Activated naive CD4-positive, alpha-beta T cell treated with anti-CD3 and anti-CD28 coated beads, Interleukin-2, amount 50 U/mL, for 72 hours (primary cell): ENCODE data around the gene AHCYL1. TPM values are rescaled to one million over a fixed set of nuclear protein-coding genes. Genes with fewer than 3 reads are reported as not detected.
"Not testable (repeated sequence)": the region's sequence is repeated elsewhere in the genome, so short reads cannot be mapped to it uniquely, and the experiment has no call there.

Experiments
- ATAC-seq, 2 donors: fragments of 150-1000 bp; cut with Tn5 transposase; 2 replicates each; pipeline ENCODE4 v1.10.0; 2021; ENCODE audit warnings: mild to moderate bottlenecking in 2 of 2, moderate library complexity in 2 of 2
- DNase-seq, 2 donors: peaks; one replicate each; pipeline ENCODE4 v3.0.0; 2021 to 2022; ENCODE audit warnings: low spot score in 2 of 2
- H3K27ac Mint-ChIP-seq, 2 donors: one replicate each; pipeline ENCODE4 v1.8.0; 2022; ENCODE audit warnings: mild to moderate bottlenecking in 2 of 2, mixed read lengths in 2 of 2
- H3K36me3 Mint-ChIP-seq, 2 donors: one replicate each; pipeline ENCODE4 v1.8.0; 2022; ENCODE audit warnings: mixed read lengths in 2 of 2
- H3K9me3 Mint-ChIP-seq, 2 donors: one replicate each; pipeline ENCODE4 v1.8.0; 2022; ENCODE audit warnings: mixed read lengths in 2 of 2
- total RNA-seq, 2 donors: library from RNA; stranded (reverse); gene quantifications; one replicate each; pipeline ENCODE4 v1.2.3, GENCODE V29; 2022

Gene AHCYL1
- total RNA-seq, 2 donors from 2014 or later = 78.8 to 112 TPM

DNA sequence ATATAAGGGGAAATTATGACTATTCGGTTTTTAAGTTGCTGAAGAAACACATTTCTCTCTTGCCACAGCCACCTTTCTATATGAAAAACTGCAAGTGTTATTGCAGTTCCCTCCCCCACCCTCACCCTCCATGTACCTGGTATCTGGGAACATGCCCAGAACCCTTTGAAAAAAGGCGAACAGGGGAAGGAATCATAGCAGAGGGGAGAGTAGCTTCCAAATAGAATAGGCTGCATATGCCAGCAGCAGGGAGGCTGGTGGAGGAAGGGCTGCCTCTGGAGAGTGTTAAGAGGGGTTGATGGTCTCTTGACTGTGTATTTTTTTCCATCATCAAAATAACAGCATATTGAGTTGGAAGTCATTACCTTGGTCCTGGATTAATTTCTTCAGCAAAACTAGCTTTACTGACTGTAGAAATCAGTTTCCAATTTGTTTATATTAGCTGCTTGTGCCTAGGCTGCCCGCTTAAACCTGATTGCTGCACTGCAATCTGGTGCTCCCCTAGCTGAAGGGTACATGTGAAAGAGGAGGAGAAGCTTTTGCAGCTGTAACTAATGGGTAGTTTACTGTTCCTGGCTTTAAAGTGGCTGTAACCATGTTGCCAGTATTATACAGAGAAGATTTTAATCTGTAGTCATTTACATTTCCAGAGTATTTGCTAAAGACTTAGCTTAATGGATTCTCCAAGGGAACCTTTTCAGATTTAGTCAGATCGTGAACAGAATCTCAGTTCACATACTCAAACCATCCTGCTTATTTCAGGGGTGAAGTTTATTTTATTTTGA lies 22.7 kb downstream of the AHCYL1 start:
- no peak for ATAC-seq
- Mint-ChIP-seq H3K36me3 (peaks cover 8 to 14% of the 10 kb centered on the region in 2 donors), H3K9me3 (no peaks in the 10 kb centered on the region), H3K27ac (no peak overlapping the region)
- DNase-seq = no peak

DNA sequence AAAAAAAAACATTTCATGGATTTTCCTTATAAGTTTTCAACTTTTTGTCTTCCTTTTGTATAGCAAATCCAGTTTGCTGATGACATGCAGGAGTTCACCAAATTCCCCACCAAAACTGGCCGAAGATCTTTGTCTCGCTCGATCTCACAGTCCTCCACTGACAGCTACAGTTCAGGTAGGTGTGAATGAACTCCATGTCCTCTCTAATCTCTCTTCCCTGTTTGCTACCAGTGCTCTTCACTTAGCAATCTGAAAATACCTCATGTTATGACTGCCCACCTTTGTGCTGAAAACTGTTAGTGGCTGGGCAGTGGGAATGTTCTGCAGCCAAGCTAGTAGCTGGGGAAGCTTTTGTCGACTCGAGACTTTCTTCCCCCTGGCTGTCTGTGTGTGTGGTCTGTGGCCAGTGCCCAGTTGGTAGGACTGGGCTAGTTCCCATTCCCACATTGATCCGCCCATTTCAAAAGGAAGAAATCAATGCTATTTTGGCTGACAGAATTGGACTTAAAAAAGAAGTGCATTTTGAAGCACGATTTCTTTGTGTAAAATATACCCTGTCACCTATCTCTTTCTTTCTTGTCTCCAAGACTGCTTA lies 24.5 kb downstream of the AHCYL1 start:
- ATAC-seq (no peak), DNase-seq (no peak)
- peaks cover 8 to 18% of the 10 kb centered on the region in 2 donors for H3K36me3 Mint-ChIP-seq
- H3K27ac Mint-ChIP-seq = no peak overlapping the region
- H3K9me3 Mint-ChIP-seq = no peaks in the 10 kb centered on the region

- DNase-seq (no peak), ATAC-seq (peak; percentile 61 to 71)
- H3K36me3 Mint-ChIP-seq = peaks cover 13 to 17% of the 10 kb centered on the region in 2 donors
- H3K27ac Mint-ChIP-seq = peak overlapping the region in 1 of 2 donors; percentile 61
- no peaks in the 10 kb centered on the region for H3K9me3 Mint-ChIP-seq
Measured at GRCh38 chr1:110011527-110012041, 27.0 kb downstream of the AHCYL1 start.

- no peak overlapping the region for H3K27ac Mint-ChIP-seq
- peaks cover 13 to 21% of the 10 kb centered on the region in 2 donors for H3K36me3 Mint-ChIP-seq
- H3K9me3 Mint-ChIP-seq = no peaks in the 10 kb centered on the region
- DNase-seq = no peak
- no peak for ATAC-seq
Measured at GRCh38 chr1:110012100-110012780, 27.7 kb downstream of the AHCYL1 start.

DNA sequence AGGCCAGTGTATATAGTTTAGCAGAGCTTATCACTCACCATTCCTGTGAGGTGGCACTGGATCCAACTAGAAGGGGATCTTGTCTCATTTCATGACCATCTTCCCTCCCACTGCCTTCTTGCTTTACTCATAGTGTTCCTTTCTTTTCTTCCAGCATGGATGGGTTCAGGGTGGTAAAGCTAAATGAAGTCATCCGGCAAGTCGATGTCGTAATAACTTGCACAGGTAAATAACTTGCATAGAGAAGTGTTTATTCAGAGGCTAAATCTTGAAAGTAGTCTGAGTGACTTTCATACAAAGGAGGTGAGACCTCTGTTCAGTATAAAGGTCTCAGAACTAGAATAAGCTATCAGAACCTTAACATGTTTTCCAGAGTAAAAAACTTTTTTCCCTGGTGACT lies 33.2 kb downstream of the AHCYL1 start:
- DNase-seq (no peak), ATAC-seq (no peak)
- Mint-ChIP-seq H3K27ac (no peak overlapping the region), H3K36me3 (peaks cover 18 to 23% of the 10 kb centered on the region in 2 donors), H3K9me3 (no peaks in the 10 kb centered on the region)

GRCh38 chr1:110018396-110018795 lies 33.8 kb downstream of the AHCYL1 start:
- Mint-ChIP-seq H3K27ac (peak overlapping the region in 1 of 2 donors; percentile 69), H3K36me3 (peaks cover 16 to 23% of the 10 kb centered on the region in 2 donors), H3K9me3 (no peaks in the 10 kb centered on the region)
- ATAC-seq = no peak
- DNase-seq = no peak

GRCh38 chr1:110019770-110020169 lies 35.2 kb downstream of the AHCYL1 start:
- DNase-seq (no peak), ATAC-seq (no peak)
- H3K36me3 Mint-ChIP-seq = peaks cover 16 to 23% of the 10 kb centered on the region in 2 donors
- no peaks in the 10 kb centered on the region for H3K9me3 Mint-ChIP-seq
- H3K27ac Mint-ChIP-seq = no peak overlapping the region

DNA sequence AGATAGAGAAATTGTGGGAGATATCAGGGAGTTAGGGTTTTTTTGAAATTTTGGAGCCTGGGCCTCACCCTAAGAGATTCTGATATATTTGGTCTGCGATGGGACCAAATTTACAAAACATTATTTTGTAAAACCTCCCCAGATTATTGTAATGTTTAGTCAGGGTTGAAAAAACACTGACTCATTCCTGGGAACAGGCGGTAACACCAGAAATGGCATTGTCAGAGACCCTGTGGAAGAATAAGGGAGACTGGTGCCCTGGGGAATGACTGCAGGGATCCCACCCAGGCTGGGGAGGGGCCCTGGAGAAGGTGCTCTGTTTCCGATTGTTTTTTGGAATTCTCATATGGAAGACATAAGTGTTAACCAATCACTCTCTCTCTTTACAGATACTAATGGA lies 36.7 kb downstream of the AHCYL1 start:
- Mint-ChIP-seq H3K36me3 (peaks cover 16 to 17% of the 10 kb centered on the region in 2 donors), H3K9me3 (no peaks in the 10 kb centered on the region), H3K27ac (peak overlapping the region in 1 of 2 donors; percentile 63)
- no peak for DNase-seq
- no peak for ATAC-seq

DNA sequence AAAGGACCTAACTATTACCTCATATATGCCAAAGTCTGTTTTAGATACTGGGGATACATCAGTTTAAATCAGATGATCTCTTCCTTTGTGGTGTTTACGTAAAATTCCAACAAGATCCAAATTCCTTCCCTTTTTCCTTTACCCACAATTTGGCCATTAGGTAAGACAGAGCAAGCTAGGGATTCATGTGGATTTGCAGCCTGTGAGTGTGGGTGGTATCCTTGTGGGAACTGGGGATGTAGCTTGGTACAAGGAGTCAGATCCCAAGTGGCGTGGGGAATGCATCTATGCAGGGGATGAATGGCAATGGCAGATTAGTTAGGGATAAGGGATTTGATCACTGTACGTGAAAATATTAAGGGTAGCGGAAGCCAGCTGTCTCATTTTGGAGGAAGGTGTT lies 40.0 kb downstream of the AHCYL1 start:
- no peak for ATAC-seq
- Mint-ChIP-seq H3K36me3 (peaks cover 0 to 6% of the 10 kb centered on the region in 2 donors), H3K9me3 (no peaks in the 10 kb centered on the region), H3K27ac (no peak overlapping the region)
- DNase-seq = no peak

DNA sequence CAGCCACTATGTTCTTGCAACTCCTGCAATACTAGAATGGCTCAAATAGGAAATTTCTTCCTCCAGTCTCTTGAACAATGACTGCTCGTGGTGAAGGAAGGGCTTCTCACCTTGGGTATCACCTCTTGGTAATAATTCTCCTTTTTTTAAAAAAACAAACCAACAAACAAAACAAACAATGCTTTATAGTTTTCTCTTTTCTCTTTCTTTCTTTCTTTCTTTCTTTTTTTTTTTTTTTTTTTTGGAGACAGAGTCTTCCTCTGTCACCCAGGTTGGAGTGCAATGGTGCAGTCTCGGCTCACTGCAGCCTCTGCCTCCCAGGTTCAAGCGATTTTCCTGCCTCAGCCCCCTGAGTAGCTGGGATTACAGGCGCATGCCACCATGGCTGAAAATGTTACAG lies 46.1 kb downstream of the AHCYL1 start:
- Mint-ChIP-seq H3K9me3 (peaks cover 8 to 13% of the 10 kb centered on the region in 2 donors), H3K27ac (peak overlapping the region; percentile 89 to 90)
- H3K36me3 Mint-ChIP-seq, DNase-seq, ATAC-seq: not testable (repeated sequence)

DNA sequence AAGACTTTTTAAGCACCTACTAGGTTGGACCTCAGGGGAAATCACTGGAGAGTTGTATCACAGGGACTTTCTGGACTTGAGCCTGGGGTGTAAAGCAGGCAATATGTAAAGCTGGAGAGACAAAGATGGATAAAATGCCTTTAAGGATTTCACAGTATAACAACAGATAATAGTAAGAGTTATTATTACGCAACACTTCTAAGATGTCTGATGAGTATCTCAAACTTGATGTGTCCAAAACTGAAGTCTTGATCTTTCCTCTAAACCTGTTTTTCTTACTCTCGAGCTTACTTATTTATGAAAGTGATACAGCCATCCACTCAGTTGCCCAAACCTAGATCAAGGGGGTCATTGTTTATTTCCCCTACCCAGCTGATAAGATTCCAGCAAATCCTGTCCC lies 47.8 kb downstream of the AHCYL1 start:
- H3K36me3 Mint-ChIP-seq = peaks cover 0 to 9% of the 10 kb centered on the region in 2 donors
- peak overlapping the region in 1 of 2 donors; percentile 89 for H3K27ac Mint-ChIP-seq
- no peak for ATAC-seq

DNA sequence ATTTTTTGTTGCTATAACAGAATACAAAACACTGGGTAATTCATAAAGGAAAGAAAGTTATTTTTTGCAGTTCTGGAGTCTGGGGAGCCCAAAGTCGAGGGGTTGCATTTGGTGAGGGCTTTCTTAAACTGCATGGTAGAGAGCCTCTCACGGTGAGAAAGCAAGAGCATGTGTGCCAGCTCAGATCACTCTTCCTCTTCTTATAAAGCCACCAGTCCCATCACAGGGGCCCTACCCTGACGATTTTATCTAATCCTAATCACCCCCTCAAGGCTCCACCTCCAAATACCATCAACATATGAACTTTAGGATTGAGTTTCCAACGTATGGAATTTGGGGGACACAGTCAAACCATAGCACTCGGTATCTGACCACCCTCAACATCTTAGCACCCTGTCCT lies 48.9 kb downstream of the AHCYL1 start:
- Mint-ChIP-seq H3K36me3 (peaks cover 2 to 14% of the 10 kb centered on the region in 2 donors), H3K9me3 (peaks cover 8 to 13% of the 10 kb centered on the region in 2 donors), H3K27ac (peak overlapping the region; percentile 65 to 94)
- DNase-seq (no peak), ATAC-seq (no peak)

More for the DNA sequence above, 47.8 kb downstream of the AHCYL1 start:
- peaks cover 8 to 13% of the 10 kb centered on the region in 2 donors for H3K9me3 Mint-ChIP-seq
- no peak for DNase-seq

DNA sequence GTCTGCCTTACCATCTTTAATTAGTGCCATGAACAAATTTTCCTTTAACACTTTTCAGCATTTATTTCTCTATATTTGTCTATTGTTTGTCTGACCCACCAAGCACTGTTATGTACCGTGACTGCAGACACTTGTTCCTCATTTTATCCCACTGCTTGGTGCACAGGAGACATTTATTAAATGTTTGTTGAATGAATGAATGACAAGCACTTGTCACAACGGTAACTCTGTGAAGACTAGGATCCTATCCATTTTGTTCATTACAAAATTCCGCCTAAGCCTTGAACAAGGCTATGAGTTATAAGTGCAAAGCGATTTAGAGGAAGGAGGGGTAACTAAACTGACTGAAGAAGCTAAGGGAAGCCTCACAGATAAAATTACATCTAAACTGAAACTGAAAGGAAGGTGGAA lies 49.5 kb downstream of the AHCYL1 start:
- H3K36me3 Mint-ChIP-seq = peaks cover 6 to 20% of the 10 kb centered on the region in 2 donors

DNA sequence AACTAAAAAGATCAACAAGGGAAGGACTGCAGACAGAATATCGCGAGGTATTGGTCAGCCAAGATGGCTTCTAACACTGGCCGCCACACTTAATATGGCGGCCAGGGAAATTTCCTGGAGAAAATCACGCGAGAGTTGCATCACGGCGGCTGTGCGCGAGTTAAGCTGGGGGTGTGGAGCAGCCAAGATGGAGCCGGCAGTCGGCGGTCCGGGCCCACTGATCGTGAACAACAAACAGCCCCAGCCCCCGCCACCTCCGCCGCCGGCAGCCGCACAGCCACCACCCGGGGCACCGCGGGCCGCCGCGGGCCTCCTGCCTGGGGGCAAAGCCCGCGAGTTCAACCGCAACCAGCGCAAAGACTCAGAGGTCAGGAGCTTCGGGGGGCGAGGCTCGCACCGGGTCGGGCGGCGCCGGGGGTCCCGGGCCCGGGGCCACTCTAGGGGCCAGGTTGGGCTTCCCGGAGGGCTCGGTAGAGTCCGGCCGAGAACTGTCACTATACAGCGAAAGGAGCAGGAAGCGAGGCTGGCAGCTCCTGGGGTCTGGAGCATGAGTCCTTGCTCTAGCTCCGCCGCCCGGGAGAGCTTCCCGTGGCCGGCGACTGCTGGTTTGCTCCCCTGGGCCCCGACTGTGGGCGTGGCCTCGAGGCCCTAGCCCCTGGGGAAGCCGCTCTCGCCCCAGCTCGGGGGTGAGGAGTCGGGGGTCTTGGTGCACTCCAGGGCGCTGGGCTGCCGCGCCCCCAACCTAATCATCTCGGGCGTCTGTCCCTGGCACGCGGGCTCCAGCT lies 50.1 kb downstream of the AHCYL1 start, which contains the start of gene STRIP1:
STRIP1 (plus strand) TSS at position 174 of the 785 bp plus-strand sequence; CDS start at position 188, 14 bp downstream.
- peak; percentile 88 to 91 for DNase-seq
- ATAC-seq = peak; percentile 92
- H3K27ac Mint-ChIP-seq = peak within 1 kb of the TSS; percentile 92 to 94

More for the DNA sequence above, 49.5 kb downstream of the AHCYL1 start:
- H3K9me3 Mint-ChIP-seq = peaks cover 8 to 13% of the 10 kb centered on the region in 2 donors
- no peak for ATAC-seq
- H3K27ac Mint-ChIP-seq = peak overlapping the region; percentile 65 to 94
- no peak for DNase-seq

GRCh38 chr1:110035236-110035752 lies 50.7 kb downstream of the AHCYL1 start:
- Mint-ChIP-seq H3K36me3 (peaks cover 6 to 23% of the 10 kb centered on the region in 2 donors), H3K27ac (peak overlapping the region; percentile 92 to 94), H3K9me3 (peaks cover 8 to 13% of the 10 kb centered on the region in 2 donors)
- ATAC-seq (no peak), DNase-seq (no peak)

More for the DNA sequence above, 50.1 kb downstream of the AHCYL1 start, which contains the start of gene STRIP1:
- Mint-ChIP-seq H3K9me3 (peaks cover 8 to 13% of the 10 kb centered on the region in 2 donors), H3K36me3 (peaks cover 6 to 23% of the 10 kb centered on the region in 2 donors)

- H3K9me3 Mint-ChIP-seq = peaks cover 7 to 8% of the 10 kb centered on the region in 2 donors
- no peak overlapping the region for H3K27ac Mint-ChIP-seq
- ATAC-seq (no peak), DNase-seq (no peak)
- H3K36me3 Mint-ChIP-seq = peaks cover 6 to 26% of the 10 kb centered on the region in 2 donors
Measured at GRCh38 chr1:110038271-110038670, 53.7 kb downstream of the AHCYL1 start.
